HepG2 (cell line): ENCODE results near the gene RNPEPL1. TPM values are rescaled to one million over a fixed set of nuclear protein-coding genes. Genes with fewer than 3 reads are reported as not detected.

Experiments used
- ATF7 ChIP-seq, 2 experiments: fragments of 450-650 bp in 1 of 2; sonication (generic) in 1 of 2; formaldehyde crosslinking in 1 of 2; IDR thresholded peaks; 2 replicates each; pipeline versions ENCODE4 v1.4.0 to v1.6.1; 2016 to 2020; ENCODE audit warnings: antibody characterized with exemption in 1 of 2, mild to moderate bottlenecking in 1 of 2, missing genetic modification reagents in 1 of 2
- BCLAF1 ChIP-seq: fragments of 450-650 bp; IDR thresholded peaks from 2 replicates; pipeline ENCODE4 v1.6.1; 2017; ENCODE audit warnings: mild to moderate bottlenecking
- BHLHE40 ChIP-seq: IDR thresholded peaks from 2 replicates; pipeline ENCODE4 v1.6.1; 2011; ENCODE audit warnings: low read length, improper control_type of control experiment
- CHD2 ChIP-seq: IDR thresholded peaks from 2 replicates; pipeline ENCODE4 v1.6.1; 2011; ENCODE audit warnings: low read depth, low read length, improper control_type of control experiment
- FOXA3 ChIP-seq: IDR thresholded peaks from 2 replicates; pipeline ENCODE4 v1.6.1; 2016; ENCODE audit warnings: missing genetic modification reagents, missing compliant biosample characterization
- HMG20B ChIP-seq: conservative IDR thresholded peaks from 2 replicates; pipeline ENCODE4 v1.6.1; 2016; ENCODE audit warnings: missing genetic modification reagents, missing compliant biosample characterization
- HNF4A ChIP-seq: sonication (generic); formaldehyde crosslinking; IDR thresholded peaks from 2 replicates; pipeline ENCODE4 v1.4.0; 2020; ENCODE audit warnings: missing genetic modification reagents
- MAFG ChIP-seq: sonication (generic); formaldehyde crosslinking; IDR thresholded peaks from 2 replicates; pipeline ENCODE4 v1.5.1; 2020; ENCODE audit warnings: mild to moderate bottlenecking, missing genetic modification reagents
- NAIF1 ChIP-seq: sonication (generic); formaldehyde crosslinking; IDR thresholded peaks from 2 replicates; pipeline ENCODE4 v1.5.0; 2020; ENCODE audit warnings: mild to moderate bottlenecking, missing genetic modification reagents, borderline replicate concordance
- PAF1 ChIP-seq: IDR thresholded peaks from 2 replicates; pipeline ENCODE4 v1.6.1; 2016; ENCODE audit warnings: missing genetic modification reagents, missing compliant biosample characterization
- PLRG1 ChIP-seq: fragments of 450-650 bp; conservative IDR thresholded peaks from 2 replicates; pipeline ENCODE4 v1.6.1; 2016
- PTBP1 ChIP-seq: fragments of 200-400 bp; formaldehyde crosslinking; IDR thresholded peaks from 2 replicates; pipeline ENCODE4 v1.6.1; 2018; ENCODE audit warnings: low read length, low read depth; ENCODE audit not compliant: poor library complexity, severe bottlenecking
- SALL1 ChIP-seq: sonication (generic); formaldehyde crosslinking; IDR thresholded peaks from 2 replicates; pipeline ENCODE4 v1.8.0; 2022; ENCODE audit warnings: mild to moderate bottlenecking, missing genetic modification reagents
- SCMH1 ChIP-seq: sonication (generic); formaldehyde crosslinking; IDR thresholded peaks from 2 replicates; pipeline ENCODE4 v1.9.0; 2021; ENCODE audit warnings: missing genetic modification reagents, mild to moderate bottlenecking, borderline replicate concordance
- SIX4 ChIP-seq: sonication (generic); formaldehyde crosslinking; IDR thresholded peaks from 2 replicates; pipeline ENCODE4 v1.4.0; 2020; ENCODE audit warnings: missing genetic modification reagents
- SKI ChIP-seq: fragments of 450-650 bp; IDR thresholded peaks from one replicate; pipeline ENCODE4 v1.6.1; 2018; ENCODE audit warnings: mild to moderate bottlenecking; ENCODE audit not compliant: partially characterized antibody
- ZKSCAN1 ChIP-seq: fragments of 150-350 bp; IDR thresholded peaks from 2 replicates; pipeline ENCODE4 v1.6.1; 2014; ENCODE audit warnings: low read length
- ZNF251 ChIP-seq: sonication (generic); formaldehyde crosslinking; IDR thresholded peaks from 2 replicates; pipeline ENCODE4 v1.9.0; 2021; ENCODE audit warnings: mild to moderate bottlenecking, missing genetic modification reagents
- ZNF441 ChIP-seq: sonication (generic); formaldehyde crosslinking; IDR thresholded peaks from 2 replicates; pipeline ENCODE4 v1.7.0; 2021; ENCODE audit warnings: missing genetic modification reagents, borderline replicate concordance
- ZNF709 ChIP-seq: sonication (generic); formaldehyde crosslinking; IDR thresholded peaks from 2 replicates; pipeline ENCODE4 v1.5.0; 2020; ENCODE audit warnings: mild to moderate bottlenecking, missing genetic modification reagents
- ZNF75D ChIP-seq: sonication (generic); formaldehyde crosslinking; IDR thresholded peaks from 2 replicates; pipeline ENCODE4 v1.8.1; 2023; ENCODE audit warnings: missing genetic modification reagents, mild to moderate bottlenecking, borderline replicate concordance
- ZNF782 ChIP-seq: sonication (generic); formaldehyde crosslinking; IDR thresholded peaks from 2 replicates; pipeline ENCODE4 v1.4.0; 2020; ENCODE audit warnings: missing genetic modification reagents, mild to moderate bottlenecking, borderline replicate concordance
- ZSCAN29 ChIP-seq: sonication (generic); formaldehyde crosslinking; conservative IDR thresholded peaks from 2 replicates; pipeline ENCODE4 v1.4.0; 2020; ENCODE audit warnings: mild to moderate bottlenecking, missing genetic modification reagents
- polyA plus RNA-seq, 8 experiments: library from polyadenylated mRNA; depleted of rRNA in 3 of 8; stranded (reverse) in 7 of 8; unstranded in 1 of 8; fragments of >200 nt; fragmentation: Illumina TruSeq in 4 of 8; extraction: Trizol in 4 of 8; gene quantifications; 2 replicates each; pipeline versions ENCODE4 v1.2.1 to v1.2.3, GENCODE V29; 2011 to 2016; ENCODE audit warnings: low read depth in 4 of 8, missing spikeins in 1 of 8, mixed read lengths in 1 of 8; ENCODE audit not compliant: insufficient read depth in 1 of 8
- total RNA-seq, 5 experiments: library from RNA; depleted of rRNA; stranded (reverse); fragments of >200 nt; fragmentation: Illumina TruSeq; extraction: Trizol; gene quantifications; 2 replicates each; pipeline ENCODE4 v1.2.3, GENCODE V29; 2016; ENCODE audit warnings: low read depth in 1 of 5
- TF ChIP-seq, protein P1 (sequence below): sonication (generic); formaldehyde crosslinking; conservative IDR thresholded peaks from 2 replicates; pipeline ENCODE4 v1.8.0; 2022; ENCODE audit warnings: low read depth, missing genetic modification reagents

The RNPEPL1 gene
- total and polyA plus RNA-seq, 2 of the 13 experiments (the other 11 are each of a cell fraction or from before 2014, with no cell fraction given): 13.0 to 18.0 TPM

DNA sequence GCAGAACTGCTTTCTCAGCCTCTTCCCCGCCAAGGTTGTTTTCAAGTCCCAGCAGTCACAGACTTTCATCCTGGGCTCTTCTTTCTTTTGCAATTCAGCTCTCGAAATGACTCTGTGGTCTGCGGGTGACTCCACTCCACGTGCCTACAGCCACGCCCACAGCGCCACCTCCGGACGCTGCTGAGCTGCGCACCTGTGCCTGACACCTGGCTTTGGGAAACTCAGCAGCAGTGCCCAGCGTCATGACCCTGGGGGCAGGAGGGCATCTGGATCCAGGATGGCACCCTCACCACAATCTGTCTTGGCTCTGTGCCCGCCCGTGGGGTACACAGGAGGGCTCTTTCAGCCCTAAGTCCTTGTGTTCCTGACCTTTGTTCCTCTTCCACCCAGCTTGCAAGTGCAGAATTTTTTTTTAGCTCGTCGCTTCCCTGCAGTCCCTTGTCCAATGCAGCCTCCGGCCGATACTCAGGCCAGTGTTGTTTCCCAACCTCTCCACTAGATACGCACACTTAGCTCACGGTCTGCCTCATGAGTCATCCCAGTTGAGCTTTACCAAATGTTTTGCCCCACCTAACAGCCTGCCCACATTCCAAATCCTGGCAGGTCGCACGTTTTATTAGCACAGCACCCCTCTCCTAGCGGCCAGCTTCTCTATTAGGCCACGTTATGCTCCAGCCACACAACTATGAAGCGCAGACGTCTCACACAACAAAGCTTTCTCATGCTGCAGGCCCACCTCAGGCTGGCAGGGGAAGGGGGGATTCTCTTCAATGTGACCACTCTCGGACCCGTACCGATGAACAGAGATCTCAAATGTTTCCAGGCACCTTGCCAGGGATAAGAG is 11.7 kb downstream of the RNPEPL1 start (continued):
- TF ChIP-seq, protein P1, sequence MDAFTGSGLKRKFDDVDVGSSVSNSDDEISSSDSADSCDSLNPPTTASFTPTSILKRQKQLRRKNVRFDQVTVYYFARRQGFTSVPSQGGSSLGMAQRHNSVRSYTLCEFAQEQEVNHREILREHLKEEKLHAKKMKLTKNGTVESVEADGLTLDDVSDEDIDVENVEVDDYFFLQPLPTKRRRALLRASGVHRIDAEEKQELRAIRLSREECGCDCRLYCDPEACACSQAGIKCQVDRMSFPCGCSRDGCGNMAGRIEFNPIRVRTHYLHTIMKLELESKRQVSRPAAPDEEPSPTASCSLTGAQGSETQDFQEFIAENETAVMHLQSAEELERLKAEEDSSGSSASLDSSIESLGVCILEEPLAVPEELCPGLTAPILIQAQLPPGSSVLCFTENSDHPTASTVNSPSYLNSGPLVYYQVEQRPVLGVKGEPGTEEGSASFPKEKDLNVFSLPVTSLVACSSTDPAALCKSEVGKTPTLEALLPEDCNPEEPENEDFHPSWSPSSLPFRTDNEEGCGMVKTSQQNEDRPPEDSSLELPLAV (CRISPR knock-in tag): no peak
- peak; percentile 15; the same call in 1 of the 2 replicates for TF ChIP-seq ZSCAN29 (CRISPR knock-in tag)
- TF ChIP-seq CHD2: no peak
- TF ChIP-seq ZKSCAN1: no peak
- 0 out of 2 replicates have a peak, but pooled peaks have one; percentile 36 for TF ChIP-seq ZNF251 (CRISPR knock-in tag)
- peak; percentile 84 for TF ChIP-seq HNF4A (CRISPR knock-in tag)
- peak; percentile 90 for TF ChIP-seq BHLHE40
- peak; percentile 56; the same call in 1 of the 2 replicates for TF ChIP-seq HMG20B (CRISPR knock-in tag)
- TF ChIP-seq SKI: peak; percentile 18
- TF ChIP-seq ZNF709: no peak; the same call in 1 of the 2 replicates
- no peak for TF ChIP-seq ZNF441 (CRISPR knock-in tag)
- no peak for TF ChIP-seq PLRG1
- no peak for TF ChIP-seq ZNF75D (CRISPR knock-in tag)
- no peak for TF ChIP-seq MAFG (CRISPR knock-in tag)
- TF ChIP-seq PTBP1: no peak
- TF ChIP-seq SIX4 (CRISPR knock-in tag): no peak
- TF ChIP-seq ATF7 (IDR thresholded peaks at IDR 0.05): no peak
- TF ChIP-seq ATF7 (CRISPR knock-in tag; IDR thresholded peaks at IDR 0.05): no peak
- TF ChIP-seq SCMH1: no peak
- peak; percentile 60; the same call in 1 of the 2 replicates for TF ChIP-seq PAF1
- TF ChIP-seq SALL1 (CRISPR knock-in tag): peak; percentile 77
- no peak for TF ChIP-seq BCLAF1
- no peak for TF ChIP-seq ZNF782 (CRISPR knock-in tag)
- peak; percentile 37; the same call in 1 of the 2 replicates for TF ChIP-seq FOXA3 (CRISPR knock-in tag)
- no peak; the same call in 1 of the 2 replicates for TF ChIP-seq NAIF1 (CRISPR knock-in tag)
